Vagina (tissue), 2 donors: Measurements from ENCODE around the gene ENO1. TPM values are rescaled to one million over a fixed set of nuclear protein-coding genes. Genes with fewer than 3 reads are reported as not detected.

Experiments used
- DNase-seq, 2 donors: peaks; one replicate each; pipeline ENCODE4 v3.0.0-alpha.2; 2017; ENCODE audit errors: extremely low spot score in 2 of 2
- H3K27ac ChIP-seq: fragments of 200-600 bp; sonication (generic); one replicate; pipeline ENCODE4 v1.5.1; 2019
- H3K27me3 ChIP-seq: fragments of 200-600 bp; sonication (generic); one replicate; pipeline ENCODE4 v1.5.1; 2019
- H3K36me3 ChIP-seq, 2 donors: fragments of 200-600 bp; sonication (generic); one replicate each; pipeline ENCODE4 v1.5.1; 2017 to 2019
- H3K4me1 ChIP-seq: fragments of 200-600 bp; sonication (generic); one replicate; pipeline ENCODE4 v1.5.1; 2019
- H3K4me3 ChIP-seq, 2 donors: fragments of 200-600 bp; sonication (generic); 1 replicate in 1 of 2; 2 replicates in 1 of 2; pipeline ENCODE4 v1.5.1; 2016 to 2019
- H3K9me3 ChIP-seq: fragments of 200-600 bp; sonication (generic); one replicate; pipeline ENCODE4 v1.5.1; 2019
- POLR2A ChIP-seq, 2 donors: fragments of 450-650 bp; IDR thresholded peaks; one replicate each; pipeline ENCODE4 v1.6.1; 2017; ENCODE audit warnings: antibody characterized with exemption in 2 of 2, mild to moderate bottlenecking in 2 of 2, moderate library complexity in 2 of 2
- POLR2AphosphoS5 ChIP-seq, 2 donors: sonication (generic); formaldehyde crosslinking; IDR thresholded peaks; one replicate each; pipeline ENCODE4 v1.9.0; 2017; ENCODE audit warnings: antibody characterized with exemption in 2 of 2, mild to moderate bottlenecking in 2 of 2, low read depth in 1 of 2; ENCODE audit not compliant: insufficient read depth in 1 of 2
- intact Hi-C: fragments of 100-400 bp; cut with DNase I; formaldehyde crosslinking; loops from one replicate; pipeline ENCODE4 v1.15.1; 2023
- total RNA-seq: library from RNA; depleted of rRNA; stranded (reverse); fragments of >200 nt; gene quantifications from one replicate; pipeline ENCODE4 v1.2.3, GENCODE V29; 2016
- TF ChIP-seq, protein P1 (sequence below), 3 experiments: fragments of 450-650 bp in 2 of 3; fragments of 200-600 bp in 1 of 3; sonication (generic) in 1 of 3; IDR thresholded peaks; one replicate each; pipeline ENCODE4 v1.5.1; 2017 to 2019; ENCODE audit warnings: antibody characterized with exemption in 3 of 3, mild to moderate bottlenecking in 2 of 3, moderate library complexity in 2 of 3

Gene ENO1
- total RNA-seq, 1 donor from 2014 or later = 558 TPM

DNA sequence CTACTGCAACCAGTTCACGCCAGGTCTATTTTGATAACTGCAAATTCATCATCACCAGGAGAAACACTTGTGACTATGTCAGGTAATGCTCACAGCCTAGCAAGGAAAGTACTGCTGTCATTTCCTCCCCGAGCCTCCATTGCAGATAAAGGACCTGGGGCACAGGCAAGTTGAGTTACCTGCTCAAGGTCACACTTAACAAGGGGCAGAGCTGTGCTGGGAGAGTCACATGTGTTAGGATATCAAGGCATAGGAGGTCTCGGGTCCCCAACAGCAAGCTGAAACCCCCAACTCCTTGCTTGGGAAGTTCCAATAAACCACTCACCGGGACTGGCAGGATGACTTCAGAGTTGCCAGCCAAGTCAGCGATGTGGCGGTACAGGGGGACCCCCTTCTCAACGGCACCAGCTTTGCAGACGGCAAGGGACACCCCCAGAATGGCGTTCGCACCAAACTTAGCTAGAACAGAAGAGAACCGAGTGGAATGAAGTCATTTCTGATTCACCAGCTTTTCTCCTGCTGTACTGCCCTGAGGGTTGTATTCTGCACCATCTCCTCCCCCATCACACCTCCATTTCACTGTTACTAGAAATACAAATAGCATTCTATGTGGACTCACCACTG is 11.6 kb downstream of the ENO1 start:
- H3K9me3 ChIP-seq = no peaks in the 10 kb centered on the region
- no peak overlapping the region for H3K4me3 ChIP-seq
- no peak overlapping the region for H3K27ac ChIP-seq
- TF ChIP-seq POLR2A (IDR thresholded peaks at IDR 0.05) (no peak), POLR2AphosphoS5 (IDR thresholded peaks at IDR 0.05; ENCODE audit: insufficient read depth in 1 of 2, low read depth in 1 of 2) (no peak)
- TF ChIP-seq, protein P1, sequence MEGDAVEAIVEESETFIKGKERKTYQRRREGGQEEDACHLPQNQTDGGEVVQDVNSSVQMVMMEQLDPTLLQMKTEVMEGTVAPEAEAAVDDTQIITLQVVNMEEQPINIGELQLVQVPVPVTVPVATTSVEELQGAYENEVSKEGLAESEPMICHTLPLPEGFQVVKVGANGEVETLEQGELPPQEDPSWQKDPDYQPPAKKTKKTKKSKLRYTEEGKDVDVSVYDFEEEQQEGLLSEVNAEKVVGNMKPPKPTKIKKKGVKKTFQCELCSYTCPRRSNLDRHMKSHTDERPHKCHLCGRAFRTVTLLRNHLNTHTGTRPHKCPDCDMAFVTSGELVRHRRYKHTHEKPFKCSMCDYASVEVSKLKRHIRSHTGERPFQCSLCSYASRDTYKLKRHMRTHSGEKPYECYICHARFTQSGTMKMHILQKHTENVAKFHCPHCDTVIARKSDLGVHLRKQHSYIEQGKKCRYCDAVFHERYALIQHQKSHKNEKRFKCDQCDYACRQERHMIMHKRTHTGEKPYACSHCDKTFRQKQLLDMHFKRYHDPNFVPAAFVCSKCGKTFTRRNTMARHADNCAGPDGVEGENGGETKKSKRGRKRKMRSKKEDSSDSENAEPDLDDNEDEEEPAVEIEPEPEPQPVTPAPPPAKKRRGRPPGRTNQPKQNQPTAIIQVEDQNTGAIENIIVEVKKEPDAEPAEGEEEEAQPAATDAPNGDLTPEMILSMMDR (IDR thresholded peaks at IDR 0.05) = no peak
- peaks cover 15 to 100% of the 10 kb centered on the region in 2 donors for H3K36me3 ChIP-seq
- H3K4me1 ChIP-seq = peaks cover 6% of the 10 kb centered on the region
- H3K27me3 ChIP-seq = no peaks in the 10 kb centered on the region
- no peak for DNase-seq
- intact Hi-C loops = no loop called here

DNA sequence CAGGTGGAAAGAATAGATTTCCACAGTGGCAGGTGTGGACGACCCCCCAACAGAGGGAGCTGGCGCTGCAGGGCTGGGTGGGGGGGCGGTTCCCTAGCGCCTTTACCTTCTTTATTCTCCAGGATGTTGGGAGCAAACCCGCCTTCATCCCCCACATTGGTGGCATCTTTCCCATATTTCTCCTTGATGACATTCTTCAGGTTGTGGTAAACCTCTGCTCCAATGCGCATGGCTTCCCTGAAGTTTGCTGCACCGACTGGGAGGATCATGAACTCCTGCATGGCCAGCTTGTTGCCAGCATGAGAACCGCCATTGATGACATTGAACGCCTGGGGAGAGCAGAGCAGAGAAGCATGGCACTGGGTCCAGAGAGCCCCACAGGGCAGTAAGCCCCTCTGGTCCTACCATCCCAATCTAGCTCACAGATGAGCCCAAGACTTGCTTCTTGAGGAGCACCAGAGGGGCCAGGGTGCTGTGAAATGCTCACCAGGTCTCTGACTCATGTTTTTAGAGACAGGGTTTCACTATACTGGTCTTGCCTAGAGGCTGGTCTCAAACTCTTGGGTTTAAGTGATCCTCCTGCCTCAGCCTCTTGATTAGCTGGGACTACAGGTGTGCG is 12.2 kb downstream of the ENO1 start:
- no peak for DNase-seq
- no peaks in the 10 kb centered on the region for H3K27me3 ChIP-seq
- peaks cover under 1% of the 10 kb centered on the region for H3K4me1 ChIP-seq
- TF ChIP-seq POLR2AphosphoS5 (IDR thresholded peaks at IDR 0.05; ENCODE audit: insufficient read depth in 1 of 2, low read depth in 1 of 2) (no peak), POLR2A (IDR thresholded peaks at IDR 0.05) (no peak)
- TF ChIP-seq, protein P1 (IDR thresholded peaks at IDR 0.05) = no peak
- no peak overlapping the region for H3K27ac ChIP-seq
- no peak overlapping the region for H3K4me3 ChIP-seq
- intact Hi-C loops = no loop called here
- H3K9me3 ChIP-seq = no peaks in the 10 kb centered on the region
- peaks cover 15 to 100% of the 10 kb centered on the region in 2 donors for H3K36me3 ChIP-seq

DNA sequence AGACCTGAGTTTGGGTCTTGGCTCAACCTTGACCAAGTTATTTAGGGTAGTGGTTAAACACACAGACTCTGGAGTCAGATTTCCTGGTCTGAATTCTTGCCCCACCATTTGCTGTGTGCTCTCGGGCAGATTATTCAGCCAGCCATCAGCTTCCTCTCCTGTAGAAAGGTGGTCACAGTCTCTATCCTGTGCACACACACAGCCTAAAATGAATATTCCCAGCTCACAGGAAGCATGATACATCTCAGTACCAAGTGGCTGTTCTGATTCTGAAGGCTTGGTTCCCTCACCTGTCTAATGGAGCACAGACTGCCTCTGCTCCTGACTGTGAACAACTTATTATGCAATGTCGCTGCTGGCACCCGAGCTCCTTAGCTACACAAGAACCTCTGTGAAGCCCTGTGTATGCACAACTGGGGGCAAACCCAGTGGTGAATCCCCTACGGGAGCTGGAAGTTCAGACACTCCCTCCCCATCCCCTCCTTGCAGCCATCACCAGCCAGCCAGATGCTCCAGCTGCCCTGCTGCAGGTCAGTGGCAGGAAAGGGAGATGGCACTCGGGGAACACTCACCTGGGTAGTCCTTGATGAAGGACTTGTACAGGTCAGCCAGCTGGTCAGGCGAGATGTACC is 13.7 kb downstream of the ENO1 start:
- TF ChIP-seq, protein P1 (IDR thresholded peaks at IDR 0.05) = no peak
- no peak for TF ChIP-seq POLR2AphosphoS5 (IDR thresholded peaks at IDR 0.05; ENCODE audit: insufficient read depth in 1 of 2, low read depth in 1 of 2)
- TF ChIP-seq POLR2A (IDR thresholded peaks at IDR 0.05) = no peak
- no peaks in the 10 kb centered on the region for H3K9me3 ChIP-seq
- H3K4me1 ChIP-seq = no peaks in the 10 kb centered on the region
- no peaks in the 10 kb centered on the region for H3K27me3 ChIP-seq
- H3K27ac ChIP-seq = no peak overlapping the region
- no peak overlapping the region for H3K4me3 ChIP-seq
- no peak for DNase-seq
- peaks cover 15 to 100% of the 10 kb centered on the region in 2 donors for H3K36me3 ChIP-seq
- intact Hi-C loops = no loop called here

- H3K4me3 ChIP-seq = no peak overlapping the region
- H3K4me1 ChIP-seq = peaks cover 9% of the 10 kb centered on the region
- no peak overlapping the region for H3K27ac ChIP-seq
- H3K9me3 ChIP-seq = no peaks in the 10 kb centered on the region
- no peak for DNase-seq
- TF ChIP-seq, protein P1 (IDR thresholded peaks at IDR 0.05) = no peak
- no peak for TF ChIP-seq POLR2AphosphoS5 (IDR thresholded peaks at IDR 0.05; ENCODE audit: insufficient read depth in 1 of 2, low read depth in 1 of 2)
- TF ChIP-seq POLR2A (IDR thresholded peaks at IDR 0.05) = no peak
- H3K36me3 ChIP-seq = peaks cover 15 to 94% of the 10 kb centered on the region in 2 donors
- intact Hi-C loops = no loop called here
- H3K27me3 ChIP-seq = no peaks in the 10 kb centered on the region
Observed at GRCh38 chr1:8863794-8864233, 14.7 kb downstream of the ENO1 start.

GRCh38 chr1:8863138-8863537 is 15.3 kb downstream of the ENO1 start:
- no peak overlapping the region for H3K27ac ChIP-seq
- H3K27me3 ChIP-seq = no peaks in the 10 kb centered on the region
- TF ChIP-seq, protein P1 (IDR thresholded peaks at IDR 0.05) = no peak
- TF ChIP-seq POLR2AphosphoS5 (IDR thresholded peaks at IDR 0.05; ENCODE audit: insufficient read depth in 1 of 2, low read depth in 1 of 2) = no peak
- no peak for TF ChIP-seq POLR2A (IDR thresholded peaks at IDR 0.05)
- no peak overlapping the region for H3K4me3 ChIP-seq
- peaks cover 13% of the 10 kb centered on the region for H3K4me1 ChIP-seq
- DNase-seq = no peak
- intact Hi-C loops = no loop called here
- peaks cover 15 to 92% of the 10 kb centered on the region in 2 donors for H3K36me3 ChIP-seq
- H3K9me3 ChIP-seq = no peaks in the 10 kb centered on the region
